Lung microvascular endothelial cell (primary cell): ENCODE data around the gene ZMYND15. TPM values are rescaled to one million over a fixed set of nuclear protein-coding genes. Genes with fewer than 3 reads are reported as not detected.
A peak's percentile ranks its signal among the peaks of the same experiment; 100 is the strongest.
"Not testable (repeated sequence)": the region's sequence is repeated elsewhere in the genome, so short reads cannot be mapped to it uniquely, and the experiment has no call there.

Source experiments
- DNase-seq, 2 donors: peaks; one replicate each; pipeline versions ENCODE4 v3.0.0 to v3.0.0-alpha.2; 2010; ENCODE audit warnings: low read depth in 2 of 2
- total RNA-seq: library from RNA; depleted of rRNA; stranded (reverse); fragments of >200 nt; gene quantifications from 2 replicates; pipeline ENCODE4 v1.2.1, GENCODE V29; 2014

Gene ZMYND15
- total RNA-seq: under 0.01 TPM in 1 of 2 replicates, not detected in the other

- peak; percentile 31 to 45 for DNase-seq
Measured at GRCh38 chr17:4739122-4740024, at the start of gene ZMYND15, which contains the start of gene CXCL16. Gene ZMYND15 (plus strand): TSS chr17:4739833. CDS start chr17:4740549, 716 bp downstream. Gene CXCL16 (minus strand): TSS chr17:4739928. CDS start chr17:4739339, 589 bp downstream.

- DNase-seq: not testable (repeated sequence)
Measured at GRCh38 chr17:4689872-4690271, 49.8 kb upstream of the ZMYND15 start.

GRCh38 chr17:4690745-4691144, 48.9 kb upstream of the ZMYND15 start:
- no peak for DNase-seq

- no peak for DNase-seq
Measured at GRCh38 chr17:4691686-4692085, 47.9 kb upstream of the ZMYND15 start.

GRCh38 chr17:4693416-4693815, 46.2 kb upstream of the ZMYND15 start:
- DNase-seq: no peak

GRCh38 chr17:4696437-4696805, 43.2 kb upstream of the ZMYND15 start:
- DNase-seq: no peak

GRCh38 chr17:4699401-4700056, 40.1 kb upstream of the ZMYND15 start:
- DNase-seq: not testable (repeated sequence)

GRCh38 chr17:4701116-4701515, 38.5 kb upstream of the ZMYND15 start:
- no peak for DNase-seq

GRCh38 chr17:4703330-4703691, 36.3 kb upstream of the ZMYND15 start:
- no peak for DNase-seq

- not testable (repeated sequence) for DNase-seq
Measured at GRCh38 chr17:4704574-4704907, 35.1 kb upstream of the ZMYND15 start.

- no peak for DNase-seq
Measured at GRCh38 chr17:4704991-4705390, 34.6 kb upstream of the ZMYND15 start.

GRCh38 chr17:4706121-4706520, 33.5 kb upstream of the ZMYND15 start:
- DNase-seq: no peak

- no peak for DNase-seq
Measured at GRCh38 chr17:4708436-4708835, 31.2 kb upstream of the ZMYND15 start.

- DNase-seq: peak; percentile 98 to 99
Measured at GRCh38 chr17:4709794-4710692, 29.6 kb upstream of the ZMYND15 start, which contains the start of gene ARRB2. Gene ARRB2 (plus strand): TSS chr17:4710632. CDS start chr17:4710722, 90 bp downstream.

GRCh38 chr17:4710693-4711634, 28.7 kb upstream of the ZMYND15 start:
- no peak for DNase-seq

GRCh38 chr17:4711661-4712181, 27.9 kb upstream of the ZMYND15 start:
- DNase-seq: no peak

- no peak for DNase-seq
Measured at GRCh38 chr17:4712526-4712925, 27.1 kb upstream of the ZMYND15 start.

- not testable (repeated sequence) for DNase-seq
Measured at GRCh38 chr17:4714340-4715062, 25.1 kb upstream of the ZMYND15 start.

- no peak for DNase-seq
Measured at GRCh38 chr17:4715063-4715744, 24.4 kb upstream of the ZMYND15 start.
